Measurements from ENCODE around the gene ASIC2.

The ASIC2 gene

GRCh38 chr17:33243732-33244131 lies 49.4 kb downstream of the ASIC2 start:
- DNase-seq (ENCODE audit: low read depth in 2 of 3, low spot score in 2 of 3), result no peak

- DNase-seq (ENCODE audit: low read depth in 2 of 3, low spot score in 2 of 3), result no peak
Observed at GRCh38 chr17:33242375-33243124, 50.5 kb downstream of the ASIC2 start.

GRCh38 chr17:33241390-33241789 lies 51.7 kb downstream of the ASIC2 start:
- no peak for DNase-seq (ENCODE audit: low read depth in 2 of 3, low spot score in 2 of 3)

GRCh38 chr17:33240362-33240761 lies 52.7 kb downstream of the ASIC2 start:
- no peak for DNase-seq (ENCODE audit: low read depth in 2 of 3, low spot score in 2 of 3)

- DNase-seq (ENCODE audit: low read depth in 2 of 3, low spot score in 2 of 3), result no peak
Observed at GRCh38 chr17:33239702-33240101, 53.4 kb downstream of the ASIC2 start.

- DNase-seq (ENCODE audit: low read depth in 2 of 3, low spot score in 2 of 3), result no peak
Observed at GRCh38 chr17:33234930-33235685, 58.0 kb downstream of the ASIC2 start.

GRCh38 chr17:33234233-33234632 lies 58.9 kb downstream of the ASIC2 start:
- no peak for DNase-seq (ENCODE audit: low read depth in 2 of 3, low spot score in 2 of 3)

GRCh38 chr17:33233811-33234177 lies 59.3 kb downstream of the ASIC2 start:
- no peak for DNase-seq (ENCODE audit: low read depth in 2 of 3, low spot score in 2 of 3)

GRCh38 chr17:33229499-33229898 lies 63.6 kb downstream of the ASIC2 start:
- no peak for DNase-seq (ENCODE audit: low read depth in 2 of 3, low spot score in 2 of 3)

- no peak for DNase-seq (ENCODE audit: low read depth in 2 of 3, low spot score in 2 of 3)
Observed at GRCh38 chr17:33229028-33229427, 64.1 kb downstream of the ASIC2 start.

GRCh38 chr17:33228548-33228947 lies 64.5 kb downstream of the ASIC2 start:
- no peak for DNase-seq (ENCODE audit: low read depth in 2 of 3, low spot score in 2 of 3)

GRCh38 chr17:33227911-33228310 lies 65.2 kb downstream of the ASIC2 start:
- no peak for DNase-seq (ENCODE audit: low read depth in 2 of 3, low spot score in 2 of 3)

- DNase-seq (ENCODE audit: low read depth in 2 of 3, low spot score in 2 of 3), result no peak
Observed at GRCh38 chr17:33225994-33226393, 67.1 kb downstream of the ASIC2 start.

GRCh38 chr17:33225509-33225908 lies 67.6 kb downstream of the ASIC2 start:
- DNase-seq (ENCODE audit: low read depth in 2 of 3, low spot score in 2 of 3), result no peak

- no peak for DNase-seq (ENCODE audit: low read depth in 2 of 3, low spot score in 2 of 3)
Observed at GRCh38 chr17:33220036-33220435, 73.1 kb downstream of the ASIC2 start.

- DNase-seq (ENCODE audit: low read depth in 2 of 3, low spot score in 2 of 3), result no peak
Observed at GRCh38 chr17:33218698-33219601, 74.1 kb downstream of the ASIC2 start.

GRCh38 chr17:33217891-33218290 lies 75.2 kb downstream of the ASIC2 start:
- DNase-seq (ENCODE audit: low read depth in 2 of 3, low spot score in 2 of 3), result no peak

GRCh38 chr17:33214996-33215395 lies 78.1 kb downstream of the ASIC2 start:
- no peak for DNase-seq (ENCODE audit: low read depth in 2 of 3, low spot score in 2 of 3)

GRCh38 chr17:33210285-33210684 lies 82.8 kb downstream of the ASIC2 start:
- no peak for DNase-seq (ENCODE audit: low read depth in 2 of 3, low spot score in 2 of 3)

- DNase-seq (ENCODE audit: low read depth in 2 of 3, low spot score in 2 of 3), result no peak
Observed at GRCh38 chr17:33209671-33210070, 83.4 kb downstream of the ASIC2 start.

- DNase-seq (ENCODE audit: low read depth in 2 of 3, low spot score in 2 of 3), result no peak
Observed at GRCh38 chr17:33207231-33207630, 85.9 kb downstream of the ASIC2 start.

GRCh38 chr17:33205552-33205951 lies 87.5 kb downstream of the ASIC2 start:
- no peak for DNase-seq (ENCODE audit: low read depth in 2 of 3, low spot score in 2 of 3)
